ENCODE measurements around the gene NR0B2.
A peak's percentile ranks its signal among the peaks of the same experiment; 100 is the strongest.

Gene NR0B2

DNA sequence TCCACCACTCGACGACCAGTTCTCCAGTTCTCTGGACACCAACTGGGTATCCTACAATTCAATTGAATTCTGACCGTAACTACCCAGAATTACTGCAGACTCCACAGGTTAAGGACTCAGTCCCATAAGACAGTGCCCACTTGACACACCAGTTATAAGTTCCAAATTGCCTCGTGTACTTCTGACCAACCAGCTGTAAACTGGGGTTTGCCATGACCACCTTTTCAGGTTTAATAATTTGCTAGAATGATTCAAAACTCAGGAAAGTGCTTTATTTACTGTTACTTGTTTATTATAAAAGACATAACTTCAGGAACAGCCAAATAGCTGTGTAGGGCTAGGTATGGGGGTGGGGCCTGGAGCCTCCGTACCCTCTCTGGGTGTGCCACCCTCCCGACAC is 23.0 kb upstream of the NR0B2 start:
- DNase-seq (ENCODE audit: low read depth in 2 of 2), result no peak

GRCh38 chr1:26932531-26932930 is 18.8 kb upstream of the NR0B2 start:
- DNase-seq (ENCODE audit: low read depth in 2 of 2), result no peak

DNA sequence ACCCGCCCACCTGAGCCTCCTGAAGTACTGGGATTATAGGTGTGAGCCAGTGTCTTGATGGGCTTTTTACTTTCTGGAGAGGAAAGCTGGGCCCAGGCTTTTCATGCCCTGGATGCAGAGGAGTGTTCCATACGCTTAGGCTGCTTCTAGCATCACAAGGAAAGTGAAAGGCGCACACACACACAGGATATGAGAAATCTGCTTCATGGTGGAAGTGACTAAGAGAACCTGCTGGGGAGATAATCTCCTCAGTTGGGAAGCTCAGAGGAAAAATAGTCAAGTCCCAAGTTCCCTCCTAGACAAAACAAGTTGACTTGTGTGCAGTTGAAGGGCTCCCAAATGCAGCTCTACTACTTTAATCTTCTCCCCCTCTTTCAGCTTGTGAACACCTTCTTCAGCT is 9.9 kb upstream of the NR0B2 start:
- no peak for DNase-seq (ENCODE audit: low read depth in 2 of 2)

DNA sequence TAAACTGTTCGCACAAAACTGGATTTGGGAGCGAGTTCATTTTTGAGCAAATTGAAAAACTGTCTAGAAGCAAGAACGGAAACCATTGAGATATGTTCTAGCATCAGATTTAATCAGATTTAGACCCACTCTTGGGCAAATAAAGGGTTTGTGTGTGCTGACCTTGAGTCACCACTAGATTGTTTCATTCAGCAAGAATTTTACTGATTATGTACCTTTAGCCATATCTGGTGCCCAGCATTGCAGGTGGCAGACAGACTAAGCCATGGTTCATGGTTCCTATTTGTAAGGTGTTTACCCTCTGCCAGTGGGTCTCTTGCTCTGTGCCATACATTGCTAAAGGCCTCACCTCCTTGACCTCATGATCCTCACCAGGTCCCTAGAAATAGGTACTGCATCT is 9.1 kb upstream of the NR0B2 start:
- no peak for DNase-seq (ENCODE audit: low read depth in 2 of 2)

GRCh38 chr1:26922431-26922729 is 8.6 kb upstream of the NR0B2 start:
- DNase-seq (ENCODE audit: low read depth in 2 of 2), result no peak

DNA sequence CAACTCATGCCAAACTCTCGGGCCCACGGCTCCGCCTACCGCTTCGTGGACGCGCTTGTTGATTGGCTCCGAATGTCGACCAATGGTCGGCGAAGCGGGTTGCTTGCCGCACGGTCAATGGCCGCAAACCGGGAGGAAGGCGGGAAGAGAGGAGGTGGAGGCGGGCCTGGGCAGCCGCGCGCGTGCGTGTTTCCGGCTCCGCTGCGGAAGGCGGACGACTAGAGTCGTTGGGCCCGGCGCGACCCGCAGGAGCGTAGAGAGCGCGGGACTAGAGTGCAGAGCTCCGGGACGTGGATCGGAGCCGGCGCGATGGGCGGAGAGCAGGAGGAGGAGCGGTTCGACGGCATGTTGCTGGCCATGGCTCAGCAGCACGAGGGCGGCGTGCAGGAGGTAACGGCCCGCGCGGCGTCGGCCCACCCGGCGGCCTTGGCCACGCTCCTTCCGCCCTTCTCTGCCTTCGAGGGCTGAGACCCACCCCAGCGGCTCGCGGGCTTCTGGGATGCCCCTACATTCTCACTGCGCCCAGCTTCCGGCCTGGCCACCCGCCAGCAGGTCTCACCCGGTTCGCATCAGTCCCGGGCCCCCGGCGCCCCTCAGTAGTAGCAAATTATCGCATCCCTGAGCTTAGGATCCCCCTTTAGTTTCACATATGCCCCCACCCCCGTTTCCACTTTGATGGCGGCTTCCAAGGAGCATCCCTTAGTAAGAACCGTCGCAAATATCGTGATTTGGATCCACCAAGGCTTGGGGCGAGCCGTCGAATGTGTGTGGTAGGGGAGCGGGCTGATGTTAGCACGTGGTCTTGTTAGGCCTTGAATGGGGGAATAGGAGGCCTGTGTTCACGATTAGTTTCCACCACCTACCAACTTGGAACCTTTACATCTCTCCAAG is 8.0 kb upstream of the NR0B2 start, which contains the start of gene NUDC:
TSS of gene NUDC (plus strand) at position 204 of the 891 bp plus-strand sequence. CDS start at position 310, 106 bp downstream.
- DNase-seq (ENCODE audit: low read depth in 2 of 2), result peak; percentile 89 to 92

DNA sequence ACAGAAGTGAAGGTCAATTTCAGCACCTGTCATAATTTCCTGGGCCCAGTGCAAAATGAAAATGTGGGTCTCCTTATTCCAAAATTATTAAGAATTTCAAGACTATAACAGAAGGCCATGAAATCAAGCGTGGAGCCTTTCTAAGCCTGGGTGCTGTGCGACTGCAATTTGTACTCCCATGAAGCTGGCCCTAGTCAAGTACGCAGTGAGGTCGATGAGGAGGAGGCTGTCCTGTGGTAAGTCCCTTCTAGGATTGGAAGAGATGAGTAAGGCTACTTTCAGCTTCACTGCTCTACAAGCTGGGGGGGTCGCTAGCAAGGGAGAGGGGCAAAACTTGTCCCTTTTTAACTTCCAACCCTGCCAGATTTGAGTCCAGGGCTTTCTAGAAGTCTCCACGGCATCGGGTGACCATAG is 7.4 kb upstream of the NR0B2 start:
- no peak for DNase-seq (ENCODE audit: low read depth in 2 of 2)

DNA sequence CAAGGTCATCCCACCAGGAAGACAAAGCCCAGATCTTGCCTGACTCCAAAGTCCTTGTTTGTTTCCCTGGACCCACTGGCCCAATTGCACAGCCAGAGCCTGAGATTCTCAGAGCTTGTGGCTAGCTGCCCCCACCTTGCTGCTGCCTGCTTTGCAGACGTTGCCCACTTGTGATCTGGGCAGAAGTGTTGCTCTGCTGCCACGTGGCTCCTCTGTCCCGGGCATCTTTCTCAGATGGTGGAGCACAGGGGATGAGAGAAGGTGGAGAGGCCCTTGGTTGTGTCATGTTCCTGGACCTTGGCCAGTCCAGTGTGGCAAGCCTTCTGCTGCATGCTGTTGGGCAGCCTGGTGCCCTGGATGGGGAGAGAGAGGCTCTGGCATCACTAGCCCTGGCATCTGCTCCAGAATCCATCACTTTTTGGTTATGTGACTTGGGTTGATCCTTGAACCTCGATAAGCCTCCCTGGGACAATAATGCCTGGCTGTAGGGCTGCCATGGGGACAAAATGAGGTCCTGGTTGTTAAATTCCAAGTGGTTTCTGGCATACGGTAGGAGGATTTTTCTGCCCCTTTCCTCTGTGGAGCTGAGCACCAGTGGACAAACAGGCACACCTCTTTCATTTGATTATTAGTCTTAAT is 1.5 kb upstream of the NR0B2 start:
- no peak for DNase-seq (ENCODE audit: low read depth in 2 of 2)

DNA sequence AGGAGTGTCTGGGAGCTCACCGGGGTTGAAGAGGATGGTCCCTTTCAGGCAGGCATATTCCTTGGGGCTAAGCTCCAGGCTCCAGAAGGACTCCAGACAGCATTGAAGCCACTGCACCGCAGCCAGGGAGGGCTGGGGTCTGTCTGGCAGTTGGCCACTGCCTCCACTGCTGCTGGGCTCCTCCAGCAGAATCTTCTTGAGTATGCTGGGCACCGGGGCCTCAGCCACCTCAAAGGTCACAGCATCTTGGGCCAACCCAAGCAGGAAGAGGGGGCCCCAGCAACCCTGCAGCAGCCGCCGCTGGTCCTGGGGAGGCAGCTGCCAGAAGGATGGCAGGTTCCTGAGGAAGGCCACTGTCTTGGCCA is 404 bp downstream of the NR0B2 start:
- no peak for DNase-seq (ENCODE audit: low read depth in 2 of 2)

DNA sequence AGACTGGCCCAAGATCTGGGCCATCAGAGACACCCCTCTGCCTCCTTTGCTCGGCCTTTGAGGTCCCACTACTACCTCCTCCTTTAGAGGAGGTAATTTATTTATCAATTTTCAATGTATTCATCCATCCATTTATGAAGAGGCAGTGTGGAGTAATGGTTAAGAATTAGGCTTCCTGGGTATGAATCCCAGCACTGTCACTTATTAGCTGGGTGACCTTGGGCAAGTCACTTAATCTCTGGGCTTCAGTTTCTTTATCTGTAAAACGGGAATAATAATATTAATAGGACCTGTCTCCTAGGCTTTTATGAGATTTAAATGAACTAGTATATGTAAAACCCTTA is 1.7 kb downstream of the NR0B2 start:
- no peak for DNase-seq (ENCODE audit: low read depth in 2 of 2)

- no peak for DNase-seq (ENCODE audit: low read depth in 2 of 2)
Observed at GRCh38 chr1:26911399-26912146, 2.2 kb downstream of the NR0B2 start.

GRCh38 chr1:26910343-26911160 is 3.2 kb downstream of the NR0B2 start:
- DNase-seq (ENCODE audit: low read depth in 2 of 2), result no peak

- no peak for DNase-seq (ENCODE audit: low read depth in 2 of 2)
Observed at GRCh38 chr1:26909951-26910342, 3.8 kb downstream of the NR0B2 start.

- no peak for DNase-seq (ENCODE audit: low read depth in 2 of 2)
Observed at GRCh38 chr1:26907071-26907917, 6.5 kb downstream of the NR0B2 start.

DNA sequence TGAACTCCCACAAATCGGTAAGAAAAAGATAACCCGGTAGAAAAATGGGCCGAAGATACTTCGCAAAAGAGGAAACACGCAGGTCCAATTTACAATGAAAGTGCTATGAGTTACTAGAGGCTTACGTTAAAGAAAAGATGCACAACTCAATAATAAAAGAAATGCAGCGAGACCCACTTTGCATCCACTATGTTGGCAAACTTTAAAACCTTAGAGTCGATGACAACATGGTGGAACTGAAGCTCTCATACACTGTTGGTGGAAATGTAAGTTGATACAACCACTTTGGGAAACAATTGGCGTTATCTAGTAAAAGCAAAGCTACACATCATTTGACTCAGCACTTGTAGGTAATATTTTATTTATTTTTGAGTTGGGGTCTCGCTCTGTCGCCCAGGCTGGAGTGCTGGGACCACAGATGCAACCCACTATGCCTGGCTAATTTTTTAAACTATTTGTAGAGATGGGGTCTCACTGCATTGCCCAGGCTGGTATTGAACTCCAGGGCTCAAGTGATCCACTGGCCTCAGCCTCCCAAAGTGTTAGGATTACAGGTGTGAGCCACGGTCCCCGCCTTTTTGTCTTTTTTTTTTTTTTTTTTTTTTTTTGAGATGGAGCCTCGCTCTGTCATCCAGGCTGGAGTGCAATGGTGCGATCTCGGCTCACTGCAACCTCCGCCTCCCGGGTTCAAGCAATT is 12.8 kb downstream of the NR0B2 start:
- no peak for DNase-seq (ENCODE audit: low read depth in 2 of 2)

DNA sequence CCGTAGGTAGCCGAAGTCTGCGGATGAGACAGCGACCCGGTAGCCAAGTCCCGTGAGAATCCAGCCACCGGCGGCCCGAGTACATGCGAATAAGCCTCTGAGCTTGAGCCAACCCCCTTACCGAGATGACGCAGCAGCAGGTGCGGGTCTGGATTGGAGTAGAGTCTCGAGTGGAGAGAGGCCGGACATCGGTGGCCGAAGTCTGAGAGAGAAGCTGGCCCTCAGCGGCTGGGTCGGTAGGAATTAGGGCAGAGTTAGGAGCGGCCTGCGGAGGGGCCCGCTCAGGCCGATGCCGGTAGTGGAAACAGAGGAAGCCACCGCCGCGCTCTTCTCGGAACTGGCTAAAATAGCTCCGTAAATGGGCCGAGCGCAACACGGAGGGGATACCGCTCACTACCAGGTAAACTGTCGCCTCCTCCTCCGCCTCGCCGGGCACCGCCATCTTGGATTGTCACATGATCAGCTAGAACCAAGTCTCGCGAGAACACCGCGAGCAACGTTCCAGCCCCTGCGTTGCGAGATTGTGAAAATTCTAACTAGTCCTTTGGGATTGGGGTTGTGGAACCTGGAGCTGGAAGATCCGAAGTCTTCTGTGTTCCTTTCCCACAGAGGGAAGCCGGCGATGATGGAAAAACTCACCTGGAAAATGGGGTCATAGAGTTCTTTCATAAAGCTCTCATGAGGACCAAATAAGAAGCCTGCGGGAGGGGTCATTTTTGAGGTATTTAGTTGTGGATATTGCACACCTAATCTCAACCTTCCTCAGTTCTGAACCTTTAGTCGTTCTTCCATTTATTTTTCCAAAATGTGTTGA is 13.6 kb downstream of the NR0B2 start, which contains the start of gene GPATCH3:
TSS of gene GPATCH3 (minus strand) at position 467 of the 814 bp plus-strand sequence. CDS start at position 442, 25 bp downstream.
- peak; percentile 74 to 85 for DNase-seq (ENCODE audit: low read depth in 2 of 2)

DNA sequence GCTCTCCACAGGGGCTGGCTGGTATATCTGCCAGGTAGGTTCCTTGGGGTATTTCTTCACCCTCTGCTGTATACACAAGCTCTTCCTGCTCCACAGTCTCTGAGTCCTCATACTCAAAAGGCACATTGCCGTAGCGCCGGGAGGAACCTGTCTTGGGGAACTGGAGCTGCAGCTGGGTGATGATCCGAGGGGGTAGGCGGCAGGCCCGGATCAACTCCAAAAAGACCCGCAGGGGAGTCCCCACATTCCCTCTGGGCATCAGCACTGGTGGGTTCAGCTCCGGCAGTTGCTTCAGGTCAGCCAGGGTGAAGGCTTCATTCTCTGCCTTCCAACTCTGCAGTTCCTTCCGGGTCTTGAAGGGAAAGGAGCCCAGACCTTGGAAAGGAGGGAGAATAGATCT is 16.4 kb downstream of the NR0B2 start:
- DNase-seq (ENCODE audit: low read depth in 2 of 2), result no peak

- no peak for DNase-seq (ENCODE audit: low read depth in 2 of 2)
Observed at GRCh38 chr1:26894263-26894662, 19.5 kb downstream of the NR0B2 start.

GRCh38 chr1:26890467-26890796 is 23.3 kb downstream of the NR0B2 start:
- no peak for DNase-seq (ENCODE audit: low read depth in 2 of 2)
